Hepatocyte (in vitro differentiated cells): ENCODE measurements around the gene RYK. TPM values are rescaled to one million over a fixed set of nuclear protein-coding genes. Genes with fewer than 3 reads are reported as not detected.

Source experiments
- DNase-seq: peaks from one replicate; pipeline ENCODE4 v3.0.0-alpha.2; 2016; ENCODE audit warnings: low spot score
- H2AFZ ChIP-seq: fragments of 200-600 bp; sonication (generic); 2 replicates; pipeline ENCODE4 v1.6.0; 2016; ENCODE audit warnings: antibody characterized with exemption, mild to moderate bottlenecking
- H3K27ac ChIP-seq: fragments of 200-600 bp; sonication (generic); 2 replicates; pipeline ENCODE4 v1.5.1; 2016; ENCODE audit warnings: mild to moderate bottlenecking
- H3K27me3 ChIP-seq: fragments of 200-600 bp; sonication (generic); 2 replicates; pipeline ENCODE4 v1.6.1; 2016
- H3K36me3 ChIP-seq: fragments of 200-600 bp; sonication (generic); replicated peaks from 2 replicates; pipeline ENCODE4 v1.5.1; 2016; ENCODE audit warnings: low read depth; ENCODE audit not compliant: insufficient read depth
- H3K4me1 ChIP-seq: fragments of 200-600 bp; sonication (generic); 2 replicates; pipeline ENCODE4 v1.5.1; 2016; ENCODE audit warnings: mild to moderate bottlenecking, moderate library complexity; ENCODE audit not compliant: insufficient read depth
- H3K4me2 ChIP-seq: fragments of 200-600 bp; sonication (generic); 2 replicates; pipeline ENCODE4 v1.6.0; 2016
- H3K4me3 ChIP-seq: fragments of 200-600 bp; sonication (generic); 2 replicates; pipeline ENCODE4 v1.5.1; 2016; ENCODE audit warnings: mild to moderate bottlenecking
- H3K79me2 ChIP-seq: fragments of 200-600 bp; sonication (generic); 2 replicates; pipeline ENCODE4 v1.6.0; 2017; ENCODE audit warnings: mild to moderate bottlenecking
- H3K9me2 ChIP-seq: fragments of 200-600 bp; sonication (generic); replicated peaks from 2 replicates; pipeline ENCODE4 v1.6.0; 2017; ENCODE audit warnings: mild to moderate bottlenecking; ENCODE audit not compliant: insufficient read depth
- H3K9me3 ChIP-seq: fragments of 200-600 bp; sonication (generic); 2 replicates; pipeline ENCODE4 v1.5.1; 2016; ENCODE audit warnings: low read depth, mild to moderate bottlenecking
- H4K20me1 ChIP-seq: fragments of 200-600 bp; sonication (generic); 2 replicates; pipeline ENCODE4 v1.6.0; 2016; ENCODE audit warnings: mild to moderate bottlenecking; ENCODE audit not compliant: insufficient read depth, poor library complexity, severe bottlenecking
- CTCF ChIP-seq: fragments of 200-600 bp; sonication (generic); IDR thresholded peaks from 2 replicates; pipeline ENCODE4 v1.5.1; 2016; ENCODE audit warnings: antibody characterized with exemption, mild to moderate bottlenecking; ENCODE audit not compliant: poor library complexity
- EZH2 ChIP-seq: fragments of 200-600 bp; sonication (generic); IDR thresholded peaks from 2 replicates; pipeline ENCODE4 v1.6.1; 2016; ENCODE audit warnings: antibody characterized with exemption, mild to moderate bottlenecking, borderline replicate concordance
- EZH2phosphoT487 ChIP-seq: fragments of 200-600 bp; sonication (generic); IDR thresholded peaks from one replicate; pipeline ENCODE4 v1.6.1; 2018; ENCODE audit warnings: antibody characterized with exemption, mild to moderate bottlenecking, low read depth, moderate library complexity; ENCODE audit not compliant: unreplicated experiment, severe bottlenecking
- WGBS: methylation state at CpG from one replicate; pipeline ENCODE4 v1.1.6; 2016; ENCODE audit warnings: low lambda C conversion rate; ENCODE audit errors: missing lambda C conversion rate; 5-methylcytosine and 5-hydroxymethylcytosine counted together
- polyA plus RNA-seq: library from polyadenylated mRNA; unstranded; fragments of >200 nt; fragmentation: Nextera tagmentation; extraction: Ambion mirVana; gene quantifications from 2 replicates; pipeline ENCODE4 v1.2.1, GENCODE V29; 2016
- total RNA-seq: library from RNA; depleted of rRNA; stranded (reverse); fragments of >200 nt; gene quantifications from 2 replicates; pipeline ENCODE4 v1.2.3, GENCODE V29; 2014

RYK gene
- total RNA-seq: 99.5 and 102 TPM in 2 replicates
- 56.5 and 66.3 TPM in 2 replicates for polyA plus RNA-seq

- Histone ChIP-seq H3K4me1 (peaks cover 3% of the 10 kb centered on the region), H3K27ac (peak within 1 kb of the TSS; percentile 95), H3K27me3 (no peaks in the 10 kb centered on the region), H3K4me2 (peak within 1 kb of the TSS; percentile 87), H2AFZ (peak within 1 kb of the TSS; percentile 68), H3K4me3 (peak within 1 kb of the TSS; percentile 77), H3K79me2 (peaks cover 47% of the 10 kb centered on the region), H3K9me3 (no peaks in the 10 kb centered on the region), H4K20me1 (peaks cover 36% of the 10 kb centered on the region), H3K36me3 (no peaks in the 10 kb centered on the region), H3K9me2 (no peaks in the 10 kb centered on the region)
- 1% methylated on average over 43 of the region's 59 CpGs for WGBS
- peak; percentile 89 for DNase-seq
- TF ChIP-seq CTCF (no peak), EZH2 (no peak), EZH2phosphoT487 (no peak)
Observed at GRCh38 chr3:134250717-134251220, at the start of gene RYK. TSS of gene RYK (minus strand) at chr3:134250859. CDS start at chr3:134250654, 205 bp downstream.

- Histone ChIP-seq H4K20me1 (no peaks in the 10 kb centered on the region), H3K4me3 (no peak overlapping the region), H2AFZ (no peak overlapping the region), H3K27ac (no peak overlapping the region), H3K4me2 (no peak overlapping the region), H3K4me1 (no peaks in the 10 kb centered on the region), H3K27me3 (no peaks in the 10 kb centered on the region), H3K79me2 (no peaks in the 10 kb centered on the region), H3K9me3 (peaks cover 3% of the 10 kb centered on the region), H3K9me2 (no peaks in the 10 kb centered on the region), H3K36me3 (no peaks in the 10 kb centered on the region)
- TF ChIP-seq CTCF (no peak), EZH2phosphoT487 (no peak), EZH2 (no peak)
- no peak for DNase-seq
- 94% methylated on average over 1 of the region's 1 CpG for WGBS
Observed at GRCh38 chr3:134299888-134300206, 49.2 kb upstream of the RYK start.

- H3K27ac ChIP-seq: no peak overlapping the region
- 75% methylated on average over 4 of the region's 4 CpGs for WGBS
- peak; percentile 46 for DNase-seq
- H2AFZ ChIP-seq: peak overlapping the region; percentile 26
- H3K9me3 ChIP-seq: peaks cover 3% of the 10 kb centered on the region
- no peaks in the 10 kb centered on the region for H4K20me1 ChIP-seq
- peak; percentile 56 for TF ChIP-seq CTCF
- no peak for TF ChIP-seq EZH2phosphoT487
- no peak for TF ChIP-seq EZH2
- no peaks in the 10 kb centered on the region for H3K36me3 ChIP-seq
- no peak overlapping the region for H3K4me3 ChIP-seq
- no peaks in the 10 kb centered on the region for H3K9me2 ChIP-seq
- no peaks in the 10 kb centered on the region for H3K27me3 ChIP-seq
- H3K4me2 ChIP-seq: no peak overlapping the region
- no peaks in the 10 kb centered on the region for H3K79me2 ChIP-seq
- no peaks in the 10 kb centered on the region for H3K4me1 ChIP-seq
Observed at GRCh38 chr3:134299185-134299887, 48.7 kb upstream of the RYK start.
